Fibroblast of lung (primary cell): ENCODE measurements around the gene GAREM2. TPM values are rescaled to one million over a fixed set of nuclear protein-coding genes. Genes with fewer than 3 reads are reported as not detected.

Experiments used
- DNase-seq, 2 donors: peaks; one replicate each; pipeline versions ENCODE4 v3.0.0 to v3.0.0-alpha.2; 2010; ENCODE audit warnings: low read depth in 2 of 2
- H2AFZ ChIP-seq: 2 replicates; pipeline ENCODE4 v1.5.1; 2012; ENCODE audit warnings: low read length, control low read depth, inconsistent platforms
- H3K27ac ChIP-seq: 2 replicates; pipeline ENCODE4 v1.5.1; 2011; ENCODE audit warnings: low read length, control low read depth; ENCODE audit not compliant: insufficient read depth
- H3K27me3 ChIP-seq: 2 replicates; pipeline ENCODE4 v1.5.1; 2011; ENCODE audit warnings: mild to moderate bottlenecking, low read length; ENCODE audit not compliant: control insufficient read depth, insufficient read depth
- H3K36me3 ChIP-seq: 2 replicates; pipeline ENCODE4 v1.5.1; 2011; ENCODE audit warnings: low read length; ENCODE audit not compliant: control insufficient read depth, insufficient read depth
- H3K4me1 ChIP-seq: 2 replicates; pipeline ENCODE4 v1.5.1; 2011; ENCODE audit warnings: low read length; ENCODE audit not compliant: control insufficient read depth, insufficient read depth; ENCODE audit errors: extremely low read depth
- H3K4me2 ChIP-seq: 2 replicates; pipeline ENCODE4 v1.5.1; 2011; ENCODE audit warnings: low read length, control low read depth; ENCODE audit not compliant: insufficient read depth; ENCODE audit errors: extremely low read depth
- H3K4me3 ChIP-seq, 4 experiments: fragments of 200-600 bp in 1 of 4; sonication (generic) in 1 of 4; replicated peaks in 1 of 4; 2 replicates each; pipeline ENCODE4 v1.5.1; 2011 to 2016; ENCODE audit warnings: low read length in 4 of 4, low read depth in 3 of 4, mild to moderate bottlenecking in 3 of 4, control low read depth in 2 of 4, inconsistent platforms in 1 of 4, mixed read lengths in 1 of 4; ENCODE audit not compliant: insufficient read depth in 1 of 4; ENCODE audit errors: control extremely low read depth in 1 of 4
- H3K79me2 ChIP-seq: 2 replicates; pipeline ENCODE4 v1.5.1; 2012; ENCODE audit warnings: mild to moderate bottlenecking, low read length, inconsistent platforms; ENCODE audit not compliant: control insufficient read depth, insufficient read depth
- H3K9ac ChIP-seq: 2 replicates; pipeline ENCODE4 v1.5.1; 2011; ENCODE audit warnings: mild to moderate bottlenecking, low read length, control low read depth; ENCODE audit not compliant: insufficient read depth
- H3K9me3 ChIP-seq: 2 replicates; pipeline ENCODE4 v1.5.1; 2012; ENCODE audit warnings: low read depth, low read length; ENCODE audit not compliant: control insufficient read depth, insufficient read depth
- H4K20me1 ChIP-seq: 2 replicates; pipeline ENCODE4 v1.5.1; 2011; ENCODE audit warnings: low read length; ENCODE audit not compliant: control insufficient read depth, insufficient read depth; ENCODE audit errors: extremely low read depth
- EZH2 ChIP-seq: IDR thresholded peaks from 2 replicates; pipeline ENCODE4 v1.5.1; 2012; ENCODE audit warnings: low read length, control low read depth, mild to moderate bottlenecking; ENCODE audit errors: missing control alignments
- polyA plus RNA-seq, 2 donors: library from polyadenylated mRNA; depleted of rRNA in 1 of 2; stranded (reverse) in 1 of 2; unstranded in 1 of 2; fragments of >200 nt; gene quantifications; 2 replicates each; pipeline ENCODE4 v1.2.1, GENCODE V29; 2011 to 2012; ENCODE audit warnings: missing spikeins in 1 of 2
- total RNA-seq: library from RNA; depleted of rRNA; stranded (reverse); fragments of >200 nt; gene quantifications from 2 replicates; pipeline ENCODE4 v1.2.1, GENCODE V29; 2014
- TF ChIP-seq, protein P1 (sequence below), 2 donors: IDR thresholded peaks in 1 of 2; conservative IDR thresholded peaks in 1 of 2; 1 replicate in 1 of 2; 2 replicates in 1 of 2; pipeline ENCODE4 v1.5.1; 2011 to 2012; ENCODE audit warnings: low read length in 2 of 2, control low read depth in 1 of 2, inconsistent platforms in 1 of 2, low read depth in 1 of 2, mild to moderate bottlenecking in 1 of 2

Gene GAREM2
- total and polyA plus RNA-seq, 2 donors (not counting 1 experiment from before 2014, with no cell fraction given), result 0.66 to 1.6 TPM

DNA sequence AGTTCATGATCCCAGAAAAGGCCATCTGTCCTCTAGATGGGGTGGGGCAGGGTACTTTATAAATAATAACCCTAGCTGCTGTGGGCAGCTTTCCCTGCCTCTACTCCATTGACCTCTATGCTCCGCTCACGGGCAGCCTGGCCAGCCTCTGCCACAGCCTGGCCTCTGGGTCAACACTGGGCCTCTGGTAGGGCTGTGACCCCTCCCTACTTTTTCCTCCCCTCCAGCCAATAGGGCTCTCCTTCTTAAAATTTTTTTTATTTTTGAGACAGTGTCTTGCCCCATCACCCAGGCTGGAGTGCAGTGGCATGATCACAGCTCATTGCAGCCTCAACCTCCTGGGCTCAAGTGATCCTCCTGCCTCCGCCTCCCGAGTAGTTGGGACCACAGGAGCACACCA is 4.1 kb upstream of the GAREM2 start:
- Histone ChIP-seq H3K4me1 (no peaks in the 10 kb centered on the region), H3K27me3 (peaks cover 8% of the 10 kb centered on the region), H3K79me2 (no peaks in the 10 kb centered on the region), H3K36me3 (no peaks in the 10 kb centered on the region), H3K9ac (no peak overlapping the region), H4K20me1 (no peaks in the 10 kb centered on the region), H3K9me3 (no peaks in the 10 kb centered on the region), H2AFZ (no peak overlapping the region), H3K4me2 (no peak overlapping the region), H3K27ac (no peak overlapping the region), H3K4me3 (no peak overlapping the region)
- no peak for DNase-seq
- TF ChIP-seq EZH2, result no peak
- TF ChIP-seq, protein P1, sequence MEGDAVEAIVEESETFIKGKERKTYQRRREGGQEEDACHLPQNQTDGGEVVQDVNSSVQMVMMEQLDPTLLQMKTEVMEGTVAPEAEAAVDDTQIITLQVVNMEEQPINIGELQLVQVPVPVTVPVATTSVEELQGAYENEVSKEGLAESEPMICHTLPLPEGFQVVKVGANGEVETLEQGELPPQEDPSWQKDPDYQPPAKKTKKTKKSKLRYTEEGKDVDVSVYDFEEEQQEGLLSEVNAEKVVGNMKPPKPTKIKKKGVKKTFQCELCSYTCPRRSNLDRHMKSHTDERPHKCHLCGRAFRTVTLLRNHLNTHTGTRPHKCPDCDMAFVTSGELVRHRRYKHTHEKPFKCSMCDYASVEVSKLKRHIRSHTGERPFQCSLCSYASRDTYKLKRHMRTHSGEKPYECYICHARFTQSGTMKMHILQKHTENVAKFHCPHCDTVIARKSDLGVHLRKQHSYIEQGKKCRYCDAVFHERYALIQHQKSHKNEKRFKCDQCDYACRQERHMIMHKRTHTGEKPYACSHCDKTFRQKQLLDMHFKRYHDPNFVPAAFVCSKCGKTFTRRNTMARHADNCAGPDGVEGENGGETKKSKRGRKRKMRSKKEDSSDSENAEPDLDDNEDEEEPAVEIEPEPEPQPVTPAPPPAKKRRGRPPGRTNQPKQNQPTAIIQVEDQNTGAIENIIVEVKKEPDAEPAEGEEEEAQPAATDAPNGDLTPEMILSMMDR (conservative IDR thresholded peaks at IDR 0.05 in 1 of 2, IDR thresholded peaks at IDR 0.05 in 1 of 2; ENCODE audit: low read depth in 1 of 2, low read length in 2 of 2), result no peak

DNA sequence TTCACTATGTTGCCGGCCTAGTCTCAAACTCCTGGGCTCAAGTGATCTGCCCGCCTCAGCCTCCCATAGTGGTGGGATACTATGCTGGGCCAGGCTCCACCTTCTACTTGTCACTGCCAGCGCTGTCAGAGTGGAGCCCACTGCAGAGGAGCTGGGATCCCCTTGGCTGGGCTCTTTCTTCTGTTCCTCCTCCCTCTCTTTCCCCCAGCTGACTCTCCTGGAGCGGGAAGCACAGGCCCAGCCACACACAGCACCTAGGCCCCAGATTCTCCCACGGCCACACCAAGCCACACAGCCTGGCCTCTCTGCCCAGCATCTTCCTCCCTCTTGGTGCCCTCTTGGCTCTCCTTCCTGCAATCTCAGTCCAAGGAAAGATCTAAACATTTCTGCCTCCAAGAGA is 3.7 kb upstream of the GAREM2 start:
- H3K36me3 ChIP-seq, result no peaks in the 10 kb centered on the region
- TF ChIP-seq, protein P1 (conservative IDR thresholded peaks at IDR 0.05 in 1 of 2, IDR thresholded peaks at IDR 0.05 in 1 of 2; ENCODE audit: low read depth in 1 of 2, low read length in 2 of 2), result no peak
- TF ChIP-seq EZH2, result no peak
- H3K4me1 ChIP-seq, result no peaks in the 10 kb centered on the region
- H3K27ac ChIP-seq, result no peak overlapping the region
- H3K27me3 ChIP-seq, result peaks cover 11% of the 10 kb centered on the region
- no peaks in the 10 kb centered on the region for H3K9me3 ChIP-seq
- no peak overlapping the region for H3K9ac ChIP-seq
- H2AFZ ChIP-seq, result no peak overlapping the region
- DNase-seq, result no peak
- no peaks in the 10 kb centered on the region for H4K20me1 ChIP-seq
- H3K79me2 ChIP-seq, result no peaks in the 10 kb centered on the region
- H3K4me3 ChIP-seq, result no peak overlapping the region
- no peak overlapping the region for H3K4me2 ChIP-seq

DNA sequence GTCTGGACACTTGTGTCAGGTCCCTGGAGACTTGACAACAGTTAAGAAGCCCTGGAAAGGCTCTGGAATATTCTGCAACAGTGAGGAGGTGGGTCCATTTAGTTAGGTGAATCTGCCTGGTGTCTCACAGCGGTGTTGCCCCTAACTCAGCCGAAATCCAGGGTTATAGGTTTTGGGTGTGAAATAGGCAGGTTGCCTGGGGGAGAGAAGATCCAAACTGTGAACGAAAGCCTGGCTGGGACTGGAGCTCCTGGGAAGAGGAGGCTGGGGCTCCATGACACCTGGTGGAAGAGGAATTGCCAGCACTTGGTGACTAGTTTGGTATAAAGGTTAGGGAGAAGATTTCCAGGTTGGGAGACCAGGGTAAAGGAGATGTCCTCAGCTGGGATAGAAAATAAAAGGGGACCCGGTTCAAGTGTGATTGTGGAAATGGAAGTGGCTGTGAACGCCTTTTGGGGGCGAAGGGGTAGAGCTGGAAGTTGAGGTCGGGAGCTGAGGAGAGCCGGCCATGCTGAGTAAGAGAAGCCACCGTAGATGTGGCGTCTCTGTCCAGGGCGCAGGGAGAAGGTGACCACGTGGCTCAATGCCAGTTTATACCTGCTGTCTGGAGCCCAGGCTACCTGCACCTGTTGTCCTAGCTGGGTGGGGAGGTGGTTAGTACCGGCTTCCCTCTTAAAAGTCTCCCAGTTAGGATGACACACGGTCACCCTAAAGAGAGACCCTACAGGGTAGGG is 3.0 kb upstream of the GAREM2 start:
- TF ChIP-seq, protein P1 (conservative IDR thresholded peaks at IDR 0.05 in 1 of 2, IDR thresholded peaks at IDR 0.05 in 1 of 2; ENCODE audit: low read depth in 1 of 2, low read length in 2 of 2), result no peak
- no peak for TF ChIP-seq EZH2
- H3K9ac ChIP-seq, result no peak overlapping the region

More for the DNA sequence above, 3.0 kb upstream of the GAREM2 start:
- peaks cover 18% of the 10 kb centered on the region for H3K27me3 ChIP-seq
- no peak overlapping the region for H2AFZ ChIP-seq
- no peaks in the 10 kb centered on the region for H3K36me3 ChIP-seq
- H3K4me2 ChIP-seq, result no peak overlapping the region
- H3K27ac ChIP-seq, result no peak overlapping the region
- H3K4me3 ChIP-seq, result no peak overlapping the region
- no peaks in the 10 kb centered on the region for H3K79me2 ChIP-seq
- no peaks in the 10 kb centered on the region for H3K9me3 ChIP-seq
- no peaks in the 10 kb centered on the region for H4K20me1 ChIP-seq
- no peak for DNase-seq
- H3K4me1 ChIP-seq, result no peaks in the 10 kb centered on the region
